Lower lobe of right lung (tissue), 2 donors: Measurements from ENCODE around the gene CRADD. TPM values are rescaled to one million over a fixed set of nuclear protein-coding genes. Genes with fewer than 3 reads are reported as not detected.
"Not testable (repeated sequence)": the region's sequence is repeated elsewhere in the genome, so short reads cannot be mapped to it uniquely, and the experiment has no call there.

ENCODE experiments used
- ATAC-seq, 2 donors: fragments of 200-7000 bp; cut with Tn5 transposase; one replicate each; pipeline ENCODE4 v1.9.1; 2020 to 2022; ENCODE audit warnings: mild to moderate bottlenecking in 2 of 2, moderate library complexity in 2 of 2
- DNase-seq: peaks from one replicate; pipeline ENCODE4 v3.0.0-alpha.2; 2020
- H3K27ac ChIP-seq: fragments of 200-600 bp; one replicate; pipeline ENCODE4 v1.8.0; 2022
- H3K27me3 ChIP-seq: fragments of 200-600 bp; one replicate; pipeline ENCODE4 v1.8.0; 2022; ENCODE audit warnings: low read depth
- H3K36me3 ChIP-seq: fragments of 200-600 bp; one replicate; pipeline ENCODE4 v1.8.0; 2022; ENCODE audit warnings: mild to moderate bottlenecking
- H3K4me1 ChIP-seq: fragments of 200-600 bp; one replicate; pipeline ENCODE4 v1.8.0; 2022
- H3K4me3 ChIP-seq: fragments of 200-600 bp; one replicate; pipeline ENCODE4 v1.8.0; 2022; ENCODE audit warnings: mild to moderate bottlenecking
- H3K9me3 ChIP-seq: fragments of 200-600 bp; one replicate; pipeline ENCODE4 v1.8.0; 2022
- CTCF ChIP-seq: fragments of 200-600 bp; IDR thresholded peaks from one replicate; pipeline ENCODE4 v1.8.0; 2022; ENCODE audit warnings: antibody characterized with exemption, mild to moderate bottlenecking
- intact Hi-C: fragments of 100-400 bp; cut with DNase I; formaldehyde crosslinking; loops from one replicate; pipeline ENCODE4 v1.11.0; 2022
- total RNA-seq: library from RNA; stranded (reverse); fragmentation: NEBNext Ultra II Directional; extraction: Animal tissue kit (Norgen Biotek cat#: 25700); gene quantifications from one replicate; pipeline ENCODE4 v1.2.1, GENCODE V29; 2021
- donor health status: DM: no; HTN: yes; CAD: no; lungs with severe emphysema.

Gene CRADD
- total RNA-seq, 1 donor from 2014 or later, result 16.5 TPM

- Histone ChIP-seq H3K27ac (no peak overlapping the region), H3K27me3 (no peaks in the 10 kb centered on the region), H3K36me3 (no peaks in the 10 kb centered on the region), H3K4me3 (no peak overlapping the region), H3K4me1 (no peaks in the 10 kb centered on the region), H3K9me3 (no peaks in the 10 kb centered on the region)
- TF ChIP-seq CTCF, result no peak
- no peak for ATAC-seq
- intact Hi-C loops, result no loop called here
- no peak for DNase-seq
Observed at GRCh38 chr12:93638954-93639353, 38.2 kb upstream of the CRADD start.

GRCh38 chr12:93639406-93639805, 37.8 kb upstream of the CRADD start:
- DNase-seq (no peak), ATAC-seq (no peak)
- no peak overlapping the region for H3K4me3 ChIP-seq
- no peak for TF ChIP-seq CTCF
- H3K9me3 ChIP-seq, result no peaks in the 10 kb centered on the region
- no peaks in the 10 kb centered on the region for H3K4me1 ChIP-seq
- H3K27me3 ChIP-seq, result no peaks in the 10 kb centered on the region
- intact Hi-C loops, result no loop called here
- no peaks in the 10 kb centered on the region for H3K36me3 ChIP-seq
- no peak overlapping the region for H3K27ac ChIP-seq

GRCh38 chr12:93641380-93641779, 35.8 kb upstream of the CRADD start:
- H3K9me3 ChIP-seq, ATAC-seq, H3K4me1 ChIP-seq, DNase-seq, intact Hi-C loops, H3K36me3 ChIP-seq, H3K4me3 ChIP-seq, H3K27me3 ChIP-seq, H3K27ac ChIP-seq: not testable (repeated sequence)

- H3K4me3 ChIP-seq, result no peak overlapping the region
- TF ChIP-seq CTCF, result no peak
- H3K27me3 ChIP-seq, result no peaks in the 10 kb centered on the region
- ATAC-seq, result no peak
- no peak for DNase-seq
- no peaks in the 10 kb centered on the region for H3K4me1 ChIP-seq
- no peaks in the 10 kb centered on the region for H3K36me3 ChIP-seq
- intact Hi-C loops, result no loop called here
- no peak overlapping the region for H3K27ac ChIP-seq
- no peaks in the 10 kb centered on the region for H3K9me3 ChIP-seq
Observed at GRCh38 chr12:93642751-93643150, 34.4 kb upstream of the CRADD start.

- no peak overlapping the region for H3K27ac ChIP-seq
- no peaks in the 10 kb centered on the region for H3K27me3 ChIP-seq
- intact Hi-C loops, result no loop called here
- no peaks in the 10 kb centered on the region for H3K9me3 ChIP-seq
- ATAC-seq (no peak), DNase-seq (no peak)
- no peak overlapping the region for H3K4me3 ChIP-seq
- no peaks in the 10 kb centered on the region for H3K4me1 ChIP-seq
- H3K36me3 ChIP-seq, result no peaks in the 10 kb centered on the region
- TF ChIP-seq CTCF, result no peak
Observed at GRCh38 chr12:93645702-93646101, 31.5 kb upstream of the CRADD start.

- Histone ChIP-seq H3K9me3 (no peaks in the 10 kb centered on the region), H3K27ac (no peak overlapping the region), H3K4me3 (no peak overlapping the region), H3K36me3 (no peaks in the 10 kb centered on the region), H3K27me3 (no peaks in the 10 kb centered on the region), H3K4me1 (no peaks in the 10 kb centered on the region)
- no peak for ATAC-seq
- intact Hi-C loops, result no loop called here
- TF ChIP-seq CTCF, result no peak
- DNase-seq, result no peak
Observed at GRCh38 chr12:93650626-93651025, 26.5 kb upstream of the CRADD start.
